Limb (tissue), 2 donors: Measurements from ENCODE around the gene TECPR2.

ENCODE experiments used
- DNase-seq, 2 donors: peaks; one replicate each; pipeline ENCODE4 v3.0.0-alpha.2; 2016; ENCODE audit errors: extremely low spot score in 2 of 2

Gene TECPR2

DNA sequence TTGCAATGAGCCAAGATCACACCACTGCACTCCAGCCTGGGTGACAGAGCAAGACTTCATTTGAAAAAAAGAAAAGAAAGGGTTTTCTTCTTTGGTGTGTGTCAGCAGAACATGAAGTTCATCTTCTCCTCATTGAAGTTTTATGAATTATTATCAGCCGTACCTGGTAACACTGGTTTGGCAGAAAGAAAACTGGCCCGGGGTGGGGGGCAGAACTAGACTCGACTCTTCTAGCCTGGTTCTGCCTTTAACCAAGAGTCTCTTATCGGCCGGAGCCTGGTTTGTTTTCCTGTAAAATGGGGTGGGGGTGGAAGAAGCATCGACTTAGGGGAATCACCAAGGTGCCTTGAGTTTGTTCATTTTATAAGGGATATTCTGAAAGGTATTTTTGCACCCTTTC, 64.1 kb downstream of the TECPR2 start:
- DNase-seq = no peak

DNA sequence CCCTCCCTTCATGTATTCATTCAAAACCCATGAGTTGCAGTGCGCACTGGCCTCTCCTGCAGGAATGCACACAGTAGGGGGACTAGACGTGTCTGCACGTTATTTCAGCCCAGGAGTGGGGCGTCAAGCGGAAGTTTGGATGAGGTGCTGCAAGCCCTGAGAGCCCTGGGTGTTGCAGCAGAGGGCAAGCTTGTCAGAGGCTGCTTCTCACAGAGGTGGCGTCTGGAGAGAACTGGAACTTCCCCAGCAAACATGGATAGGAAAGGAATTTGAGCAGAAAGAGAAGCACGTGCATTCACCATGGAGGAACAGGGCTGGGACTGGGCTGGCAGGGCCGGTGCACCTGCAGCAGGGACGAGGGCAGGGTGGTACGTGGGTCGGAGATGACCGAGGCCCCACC, 64.9 kb downstream of the TECPR2 start:
- no peak for DNase-seq

DNA sequence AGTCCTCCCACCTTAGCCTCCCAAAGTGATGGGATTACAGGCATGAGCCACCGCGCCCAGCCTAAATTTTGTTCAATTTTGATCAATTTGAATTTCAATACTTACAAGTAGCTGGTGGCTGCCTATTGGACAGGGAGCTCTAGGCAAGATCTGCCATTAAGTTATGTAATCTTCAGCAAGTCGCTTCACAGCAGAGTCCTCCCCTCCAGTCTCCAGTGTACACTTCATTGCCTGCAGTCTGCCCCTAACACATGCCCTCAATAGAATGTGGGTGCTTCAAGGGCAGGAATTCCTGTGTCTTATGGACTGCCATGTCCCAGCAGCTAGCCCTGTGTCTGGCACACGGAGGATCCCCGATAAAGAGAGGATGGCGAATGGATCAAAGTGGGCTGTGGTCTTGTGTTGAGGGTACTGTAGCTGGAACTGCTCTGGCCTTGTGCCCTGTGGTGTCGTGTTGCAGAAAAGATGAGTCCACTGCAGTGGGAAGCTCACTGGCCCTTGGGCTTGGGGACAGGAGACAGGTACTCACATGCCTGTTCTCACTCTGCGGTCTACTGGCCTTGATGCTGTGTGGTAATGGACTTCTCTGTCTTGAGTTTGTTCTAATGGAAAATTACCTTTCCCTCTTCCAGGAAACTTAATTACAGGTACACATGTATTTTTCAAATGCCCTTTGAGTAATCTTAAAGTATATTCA, 67.6 kb downstream of the TECPR2 start:
- no peak for DNase-seq

DNA sequence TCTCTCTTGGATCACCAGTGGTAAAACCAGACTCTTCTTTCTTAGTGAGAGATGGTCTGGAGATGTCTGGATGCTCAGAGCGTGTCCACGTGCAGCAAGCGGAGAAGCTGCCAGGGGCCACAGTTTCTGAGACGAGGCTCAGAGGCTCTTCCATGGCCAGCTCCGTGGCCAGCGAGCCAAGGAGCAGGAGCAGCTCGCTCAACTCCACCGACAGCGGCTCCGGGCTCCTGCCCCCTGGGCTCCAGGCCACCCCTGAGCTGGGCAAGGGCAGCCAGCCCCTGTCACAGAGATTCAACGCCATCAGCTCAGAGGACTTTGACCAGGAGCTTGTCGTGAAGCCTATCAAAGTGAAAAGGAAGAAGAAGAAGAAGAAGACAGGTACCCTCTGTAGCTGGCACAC, 69.0 kb downstream of the TECPR2 start:
- no peak for DNase-seq

DNA sequence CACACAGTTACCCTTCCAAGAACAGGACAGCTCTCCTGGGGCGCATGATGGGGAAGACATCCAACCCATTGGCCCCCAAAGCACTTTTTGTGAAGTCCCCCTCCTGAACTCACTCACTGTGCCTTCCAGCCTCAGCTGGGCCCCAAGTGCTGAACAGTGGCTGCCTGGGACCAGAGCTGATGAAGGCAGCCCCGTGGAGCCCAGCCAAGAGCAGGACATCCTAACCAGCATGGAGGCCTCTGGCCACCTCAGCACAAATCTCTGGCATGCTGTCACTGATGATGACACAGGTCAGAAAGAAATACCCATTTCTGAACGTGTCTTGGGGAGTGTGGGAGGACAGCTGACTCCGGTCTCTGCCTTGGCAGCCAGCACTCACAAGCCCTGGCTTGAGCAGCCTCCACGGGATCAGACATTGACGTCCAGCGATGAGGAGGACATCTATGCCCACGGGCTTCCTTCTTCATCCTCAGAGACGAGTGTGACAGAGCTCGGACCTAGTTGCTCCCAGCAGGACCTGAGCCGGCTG, 72.0 kb downstream of the TECPR2 start:
- DNase-seq = no peak

DNA sequence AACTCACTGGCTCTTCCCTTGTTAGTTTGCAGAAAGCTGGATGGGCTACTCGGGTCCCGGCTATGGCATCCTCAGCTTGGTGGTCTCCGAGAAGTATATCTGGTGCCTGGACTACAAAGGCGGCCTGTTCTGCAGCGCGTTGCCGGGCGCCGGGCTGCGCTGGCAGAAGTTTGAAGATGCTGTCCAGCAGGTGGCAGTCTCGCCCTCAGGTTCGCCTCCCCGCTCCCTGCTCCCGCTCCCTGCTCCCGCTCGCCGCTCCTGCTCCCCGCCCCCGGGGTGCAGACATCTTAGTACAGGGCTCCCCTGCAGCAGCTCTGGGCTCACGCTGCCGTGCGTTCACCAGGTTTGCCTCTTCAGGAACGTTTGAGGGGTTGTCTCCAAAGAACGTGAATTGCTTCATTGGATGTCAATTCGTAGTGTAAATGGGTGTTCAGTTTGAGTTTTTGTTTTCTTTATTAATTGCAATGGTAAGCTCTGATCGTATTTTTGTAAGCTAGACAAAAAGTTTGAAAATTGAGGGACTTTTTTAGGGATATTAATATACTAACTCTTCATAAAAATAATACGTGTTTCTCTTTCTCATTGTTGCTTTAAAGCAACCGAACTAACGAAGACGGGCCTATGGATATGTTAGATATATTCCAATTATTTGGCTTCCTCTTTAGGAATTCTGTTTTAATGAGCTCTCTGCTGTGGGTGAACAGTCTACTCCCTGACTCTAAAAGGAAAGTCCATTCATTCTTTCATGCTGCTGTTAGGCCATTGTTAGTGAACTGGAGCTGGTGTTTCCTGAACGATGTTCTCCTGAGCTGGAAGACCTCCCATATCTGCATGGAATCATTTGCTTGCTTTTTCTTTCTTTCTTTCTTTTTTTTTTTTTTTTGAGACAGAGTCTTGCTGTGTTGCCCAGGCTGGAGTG, 75.5 kb downstream of the TECPR2 start:
- DNase-seq = peak; percentile 92

DNA sequence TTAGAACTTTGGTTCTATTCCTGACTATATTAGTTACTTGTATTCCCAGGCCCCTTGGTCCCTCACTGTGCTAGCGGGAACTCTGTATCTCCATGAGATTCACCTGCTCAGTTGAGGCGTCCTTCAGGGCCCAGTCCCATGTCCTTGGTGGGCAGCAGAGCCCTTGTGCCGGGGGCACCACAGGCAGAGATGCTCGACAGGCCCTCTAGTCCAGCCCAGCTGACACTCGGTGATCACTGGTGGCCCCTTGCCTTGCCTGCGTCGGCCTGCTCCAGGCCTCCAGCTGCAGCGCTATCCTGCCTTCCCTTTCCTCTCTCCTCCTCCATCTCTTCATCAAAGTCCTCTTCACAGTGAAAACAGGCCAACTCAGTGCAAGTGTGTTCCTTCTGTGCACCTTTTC, 76.8 kb downstream of the TECPR2 start:
- no peak for DNase-seq

DNA sequence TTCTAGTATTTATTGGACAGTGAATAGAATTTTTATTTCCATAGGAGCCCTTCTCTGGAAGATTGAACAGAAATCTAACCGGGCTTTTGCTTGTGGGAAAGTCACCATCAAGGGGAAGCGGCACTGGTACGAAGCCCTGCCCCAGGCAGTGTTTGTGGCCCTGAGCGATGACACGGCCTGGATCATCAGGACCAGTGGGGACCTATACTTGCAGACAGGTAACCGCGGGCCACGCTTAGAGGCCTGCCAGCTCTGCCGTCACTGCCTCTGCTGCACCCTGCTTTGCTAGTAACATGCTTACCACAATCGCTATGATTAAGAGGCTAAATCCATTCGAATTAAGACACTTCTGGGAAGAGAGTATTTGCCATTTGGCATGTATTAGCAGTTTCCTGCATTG, 77.7 kb downstream of the TECPR2 start:
- DNase-seq = no peak

DNA sequence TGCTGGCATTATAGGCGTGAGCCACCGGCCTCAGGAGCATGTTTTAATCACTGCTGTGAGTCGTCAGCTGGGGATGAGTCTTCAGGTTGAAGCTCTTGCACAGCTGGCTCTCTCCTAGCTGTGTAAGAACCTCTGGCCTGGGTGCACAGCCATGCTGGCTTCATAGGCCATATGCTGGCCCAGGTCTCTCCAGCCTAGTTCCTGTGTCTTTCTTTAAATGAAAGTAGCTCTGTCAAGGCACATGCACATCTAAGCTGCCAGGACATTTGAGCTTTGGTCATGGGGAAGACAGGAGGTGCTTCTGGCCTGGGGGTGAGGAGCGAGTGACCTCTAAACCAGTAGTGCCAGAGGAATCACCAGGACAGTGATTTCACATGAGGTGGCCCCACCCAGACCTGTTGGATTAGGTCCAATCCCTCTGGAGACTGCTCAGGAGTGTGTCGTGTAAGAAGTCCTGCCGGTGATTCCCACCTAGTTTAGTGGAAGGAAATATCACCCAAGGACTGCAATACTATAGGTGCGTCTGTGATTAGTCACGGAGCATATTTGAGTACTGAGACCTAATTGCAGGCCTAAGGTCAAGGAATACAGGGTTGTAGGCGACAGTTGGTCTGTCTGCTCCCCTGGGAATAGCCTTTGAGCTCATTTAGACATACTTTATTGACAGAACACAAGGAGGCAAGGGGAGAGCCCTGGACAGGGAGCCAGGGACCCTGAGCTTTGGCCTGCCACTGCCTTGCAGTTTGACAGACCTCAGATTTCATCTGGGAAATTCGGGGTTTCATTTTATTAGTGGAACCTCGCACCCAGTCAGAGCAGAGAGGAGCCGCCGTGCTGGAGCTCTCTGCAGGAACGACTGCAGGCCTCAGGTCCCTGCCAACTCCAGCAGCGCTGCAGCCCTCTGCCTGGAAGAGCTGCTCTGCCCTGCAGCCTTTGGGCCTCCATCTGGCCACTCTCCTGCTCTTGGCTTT, 79.8 kb downstream of the TECPR2 start:
- DNase-seq = no peak

DNA sequence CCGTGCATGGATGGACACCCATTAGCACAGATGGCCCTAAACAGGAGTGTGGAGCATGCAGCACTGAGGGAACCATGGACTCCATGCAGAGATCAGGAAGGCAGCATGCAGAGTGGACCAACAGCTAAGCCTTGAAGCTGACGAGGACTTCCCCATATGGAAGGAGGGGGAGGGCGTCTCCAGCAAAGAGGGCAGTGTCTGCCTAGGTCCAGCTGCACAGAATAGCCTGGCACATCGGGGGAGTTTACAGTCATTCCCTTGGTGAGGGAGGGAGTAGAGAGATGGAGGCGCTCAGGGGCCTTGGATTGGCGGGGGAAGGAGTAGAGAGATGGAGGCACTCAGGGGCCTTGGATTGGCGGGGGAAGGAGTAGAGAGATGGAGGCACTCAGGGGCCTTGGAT, 82.3 kb downstream of the TECPR2 start:
- DNase-seq = no peak

DNA sequence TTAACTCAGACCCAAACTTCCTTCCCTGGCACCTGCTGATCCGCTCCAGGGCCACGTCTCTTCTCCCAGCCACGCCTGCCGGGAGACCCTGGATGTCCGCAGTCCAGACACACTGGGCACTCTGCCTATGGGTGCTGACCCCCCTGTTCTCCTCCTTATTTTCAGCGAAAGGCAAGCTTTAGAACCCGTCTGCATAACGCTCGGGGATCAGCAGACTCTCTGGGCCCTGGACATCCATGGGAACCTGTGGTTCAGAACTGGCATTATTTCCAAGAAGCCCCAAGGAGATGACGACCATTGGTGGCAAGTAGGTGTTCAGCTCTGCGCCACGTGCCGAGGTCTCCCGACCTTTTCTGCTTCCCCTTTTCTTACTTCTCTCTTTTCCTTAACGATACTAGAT, 82.9 kb downstream of the TECPR2 start:
- no peak for DNase-seq

DNA sequence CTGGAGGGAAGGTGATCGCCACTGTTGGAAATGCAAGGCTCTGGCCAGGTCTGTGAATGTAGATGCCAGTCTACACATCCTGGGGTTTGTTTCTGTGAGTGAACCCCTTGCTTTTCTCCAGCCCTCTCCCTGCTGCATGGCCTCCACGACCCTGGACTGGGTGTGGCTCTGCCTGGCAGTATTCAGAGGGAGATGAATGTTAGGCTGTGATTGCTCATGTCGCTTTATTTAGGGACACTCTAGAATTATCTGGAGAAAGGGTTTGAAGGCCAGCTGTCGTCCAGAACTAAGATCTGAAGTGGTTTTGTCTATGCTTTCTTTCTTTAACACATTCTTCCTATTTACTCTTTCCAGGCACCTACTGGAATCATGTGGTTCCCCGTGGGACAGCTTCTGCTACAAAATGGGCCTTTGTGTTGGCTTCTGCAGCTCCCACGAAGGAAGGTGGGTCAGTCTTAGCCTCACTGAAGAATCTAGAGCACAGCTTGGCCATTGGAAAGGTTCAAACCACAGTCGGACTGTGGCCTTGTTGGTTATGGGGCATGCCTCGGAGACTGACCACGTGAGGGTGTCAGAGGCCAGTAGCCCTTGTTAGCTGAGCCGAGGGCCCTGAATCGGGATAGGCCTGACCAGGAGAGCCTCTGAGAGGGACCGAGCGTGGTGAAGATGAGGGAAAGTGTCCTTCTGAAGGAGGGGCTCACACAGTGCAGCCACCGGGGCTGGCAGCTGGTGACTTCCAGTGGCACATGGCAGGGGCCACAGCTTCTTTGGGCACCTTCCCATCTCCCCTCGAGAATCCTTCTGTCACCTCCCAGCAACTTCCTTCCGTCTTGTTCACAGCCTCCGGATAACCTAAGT, 87.7 kb downstream of the TECPR2 start:
- DNase-seq = no peak

DNA sequence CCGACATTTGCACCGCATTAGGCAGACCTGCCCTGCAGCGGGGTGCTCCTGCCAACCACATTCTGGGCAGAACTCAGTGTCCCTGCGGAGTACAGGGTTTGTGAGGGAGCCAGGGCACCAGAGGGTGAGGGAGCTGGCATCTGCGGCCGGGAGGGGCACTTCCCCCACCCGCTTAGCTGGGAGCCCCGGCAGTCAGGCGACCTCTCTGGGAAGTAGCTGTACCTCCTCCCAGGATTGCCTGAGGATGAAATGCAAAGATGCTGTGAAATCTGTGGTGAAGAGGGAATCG, 88.3 kb downstream of the TECPR2 start:
- no peak for DNase-seq

DNA sequence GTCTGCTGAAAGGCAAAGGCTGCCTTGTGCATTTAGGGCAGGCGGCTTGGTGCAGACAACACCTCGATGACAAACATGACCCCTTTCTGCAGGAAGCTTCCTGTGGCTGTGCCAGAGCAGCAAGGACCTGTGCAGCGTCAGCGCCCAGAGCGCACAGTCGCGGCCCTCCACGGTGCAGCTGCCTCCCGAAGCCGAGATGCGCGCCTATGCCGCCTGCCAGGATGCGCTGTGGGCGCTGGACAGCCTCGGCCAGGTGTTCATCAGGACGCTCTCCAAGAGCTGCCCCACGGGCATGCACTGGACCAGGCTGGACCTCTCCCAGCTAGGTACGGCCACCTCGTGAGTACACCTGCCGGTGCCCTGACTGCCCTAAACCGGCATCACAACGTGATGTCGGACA, 89.6 kb downstream of the TECPR2 start:
- DNase-seq = no peak

DNA sequence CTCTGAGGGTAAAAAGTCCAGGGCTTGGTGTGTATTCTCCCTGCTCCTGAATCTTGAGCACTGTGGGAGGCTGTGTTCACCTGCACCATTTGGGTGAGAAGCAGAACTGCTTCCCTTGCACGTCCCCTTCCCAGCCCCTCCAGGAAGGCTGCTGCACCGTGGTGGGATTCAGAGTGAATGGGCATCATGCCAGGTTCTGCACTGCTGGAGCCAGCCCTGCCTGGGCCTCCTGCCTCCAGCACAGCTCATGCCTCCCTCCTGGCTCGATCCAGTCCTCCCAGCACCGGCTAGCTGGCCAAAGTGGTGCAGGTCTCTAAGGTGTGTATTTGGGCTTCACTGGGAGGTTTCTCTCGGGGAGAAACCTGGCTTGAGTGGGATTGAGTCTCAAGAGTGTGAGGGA, 92.0 kb downstream of the TECPR2 start:
- DNase-seq = no peak

DNA sequence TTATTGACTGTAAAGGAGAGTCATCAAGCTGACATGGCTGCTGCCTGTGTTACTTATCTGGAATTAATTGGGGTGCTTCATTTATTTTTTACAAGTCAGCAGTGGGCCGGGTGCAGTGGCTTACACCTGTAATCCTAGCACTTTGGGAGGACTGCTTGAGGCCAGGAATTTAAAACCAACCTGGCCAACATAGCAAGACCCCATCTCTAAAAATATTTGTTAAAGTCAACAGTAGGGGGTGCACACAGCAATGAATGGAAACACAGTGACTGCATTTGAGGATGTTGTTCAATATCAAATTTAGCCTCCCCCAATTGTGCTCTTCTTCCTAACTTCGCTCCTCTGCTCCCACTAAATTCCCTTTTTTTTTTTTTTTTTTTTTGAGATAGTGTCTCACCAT, 94.8 kb downstream of the TECPR2 start:
- no peak for DNase-seq

DNA sequence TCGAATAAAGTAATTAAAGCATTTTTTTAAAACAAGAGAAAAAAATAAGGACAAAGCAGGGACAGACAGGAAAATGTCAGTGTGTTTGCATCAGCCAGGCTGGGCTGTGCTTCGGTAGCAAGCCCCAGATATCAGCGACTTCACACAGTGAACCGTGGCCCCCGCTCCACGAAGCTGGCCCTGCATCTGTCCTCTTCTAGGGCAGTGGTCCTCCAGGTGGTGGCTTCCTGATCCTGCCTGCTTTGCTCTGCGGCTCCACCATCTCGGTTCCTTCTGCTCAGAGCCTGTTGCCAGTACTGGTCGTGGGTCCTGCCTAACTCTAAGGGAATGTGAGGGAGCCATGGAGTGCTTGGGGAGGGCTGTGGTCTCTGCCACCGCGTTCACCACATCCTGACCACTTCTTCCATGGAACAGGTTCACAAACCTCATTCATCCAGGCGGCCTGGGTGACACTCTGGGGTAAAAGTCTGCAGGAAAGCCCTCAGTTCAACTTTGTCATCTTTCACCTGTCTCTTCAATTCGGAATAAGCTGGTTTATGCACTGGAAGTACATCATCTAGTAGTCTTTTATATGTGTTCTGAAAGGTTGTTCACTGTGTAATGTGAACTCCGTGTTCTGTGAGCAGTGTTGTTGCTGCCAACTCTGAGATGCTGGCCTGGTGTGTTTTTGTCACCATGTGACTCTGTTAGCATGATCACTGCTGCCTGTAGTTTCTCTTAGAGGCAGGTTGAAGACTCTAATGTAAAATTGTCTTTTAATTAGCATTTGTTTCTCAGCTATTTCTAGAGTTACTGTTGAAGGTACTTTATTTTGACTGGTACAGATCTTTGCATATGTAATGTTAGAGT, 99.0 kb downstream of the TECPR2 start:
- DNase-seq = no peak

DNA sequence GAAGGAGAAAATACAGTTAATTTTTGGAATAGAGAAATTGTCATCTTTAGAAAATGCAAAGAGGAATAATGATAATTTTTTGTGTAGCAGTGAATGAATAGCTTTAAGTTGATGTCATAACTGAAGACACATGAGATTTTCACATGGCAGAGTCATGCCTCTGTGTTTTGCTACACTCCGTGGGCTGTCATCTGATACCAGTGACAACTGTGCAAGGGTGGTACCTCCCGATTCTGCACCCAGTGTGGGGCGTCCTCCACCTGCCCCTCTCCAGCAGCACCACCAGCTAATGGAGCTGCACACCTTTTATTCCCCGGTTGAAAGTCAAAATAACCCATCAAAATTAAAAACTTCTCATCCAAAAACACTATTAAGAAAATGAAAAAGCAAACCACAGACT, 99.7 kb downstream of the TECPR2 start:
- DNase-seq = no peak

DNA sequence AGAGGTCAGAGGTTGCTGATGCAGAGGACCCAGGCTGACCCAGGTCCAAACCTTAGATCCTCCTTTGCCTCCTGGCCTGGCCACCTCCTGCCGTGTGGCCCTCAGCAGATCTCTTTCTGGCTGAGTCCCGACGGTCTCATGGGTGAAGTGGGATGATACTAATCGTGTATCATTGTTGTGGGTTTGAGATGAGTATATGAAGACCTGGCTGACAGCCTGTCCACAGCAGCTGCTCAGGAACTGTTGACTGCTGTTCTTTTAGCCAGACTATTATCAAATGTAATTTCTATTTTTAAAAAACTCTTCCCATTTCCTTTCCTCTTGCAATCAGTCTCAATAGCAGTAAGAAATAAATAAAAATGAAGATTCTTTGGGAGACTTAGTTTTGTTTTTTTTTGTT, 101.3 kb downstream of the TECPR2 start:
- no peak for DNase-seq

DNA sequence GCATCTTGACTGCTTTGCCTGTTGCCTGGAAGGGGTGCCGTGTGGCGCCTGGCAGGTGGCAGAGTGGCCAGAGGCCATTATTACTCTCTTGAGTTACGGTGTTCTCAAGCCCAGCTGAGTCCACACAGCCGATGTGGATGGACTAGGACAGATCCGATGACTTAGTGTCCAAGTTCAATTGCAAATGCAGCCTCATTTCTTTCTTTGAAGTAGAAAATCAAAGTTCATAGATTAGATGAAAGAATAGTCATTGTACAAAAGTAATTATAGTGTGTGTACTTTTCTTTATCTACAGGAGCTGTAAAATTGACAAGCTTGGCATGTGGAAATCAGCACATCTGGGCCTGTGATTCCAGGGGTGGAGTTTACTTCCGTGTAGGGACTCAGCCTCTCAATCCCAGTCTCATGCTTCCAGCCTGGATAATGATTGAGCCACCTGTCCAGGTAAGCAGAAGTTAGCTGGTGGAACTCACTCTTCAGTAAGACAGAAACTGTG, 102.2 kb downstream of the TECPR2 start:
- DNase-seq = no peak
